WTC11 (cell line): ENCODE results near the gene AKR1C2.
"Not testable (repeated sequence)": the region's sequence is repeated elsewhere in the genome, so short reads cannot be mapped to it uniquely, and the experiment has no call there.

Source experiments
- ATF3 ChIP-seq: sonication (generic); formaldehyde crosslinking; conservative IDR thresholded peaks from 2 replicates; pipeline ENCODE4 v1.8.1; 2022; ENCODE audit warnings: mild to moderate bottlenecking, missing genetic modification reagents
- CTCF ChIP-seq: fragments of 200-600 bp; IDR thresholded peaks from 2 replicates; pipeline ENCODE4 v1.8.0; 2022; ENCODE audit warnings: antibody characterized with exemption
- FOXJ3 ChIP-seq: sonication (generic); formaldehyde crosslinking; IDR thresholded peaks from 2 replicates; pipeline ENCODE4 v1.9.0; 2021; ENCODE audit warnings: missing genetic modification reagents, mild to moderate bottlenecking, borderline replicate concordance
- JUN ChIP-seq: sonication (generic); formaldehyde crosslinking; IDR thresholded peaks from 2 replicates; pipeline ENCODE4 v1.8.0; 2023; ENCODE audit warnings: mild to moderate bottlenecking, missing genetic modification reagents
- KAT7 ChIP-seq: sonication (generic); formaldehyde crosslinking; IDR thresholded peaks from 2 replicates; pipeline ENCODE4 v1.8.1; 2023; ENCODE audit warnings: missing genetic modification reagents, mild to moderate bottlenecking, borderline replicate concordance
- MYBL2 ChIP-seq: sonication (generic); formaldehyde crosslinking; IDR thresholded peaks from 2 replicates; pipeline ENCODE4 v1.8.1; 2023; ENCODE audit warnings: mild to moderate bottlenecking, moderate library complexity, missing genetic modification reagents
- NR3C1 ChIP-seq: sonication (generic); formaldehyde crosslinking; conservative IDR thresholded peaks from 2 replicates; pipeline ENCODE4 v1.8.1; 2023; ENCODE audit warnings: low read depth, mild to moderate bottlenecking, missing genetic modification reagents
- SP1 ChIP-seq: sonication (generic); formaldehyde crosslinking; conservative IDR thresholded peaks from 2 replicates; pipeline ENCODE4 v1.8.1; 2022; ENCODE audit warnings: missing genetic modification reagents

- TF ChIP-seq JUN (CRISPR knock-in tag); CTCF; MYBL2 (CRISPR knock-in tag); NR3C1 (CRISPR knock-in tag); FOXJ3 (CRISPR knock-in tag); KAT7 (CRISPR knock-in tag); ATF3; SP1 (CRISPR knock-in tag): not testable (repeated sequence)
Measured at GRCh38 chr10:5004030-5004385, 351 bp upstream of the AKR1C2 start.
